IMR-90 (cell line): ENCODE data around the gene VPS35L.

Source experiments
- BHLHE40 ChIP-seq: fragments of 150-350 bp; IDR thresholded peaks from 2 replicates; pipeline ENCODE4 v1.6.1; 2016; ENCODE audit warnings: mild to moderate bottlenecking, low read depth, low read length
- CTCF ChIP-seq: conservative IDR thresholded peaks from 2 replicates; pipeline ENCODE4 v1.5.1; 2012; ENCODE audit warnings: mild to moderate bottlenecking, low read depth, low read length, improper control_type of control experiment
- ELK1 ChIP-seq: fragments of 150-350 bp; IDR thresholded peaks from 2 replicates; pipeline ENCODE4 v1.6.1; 2016; ENCODE audit warnings: low read depth, mild to moderate bottlenecking, low read length, moderate library complexity, borderline replicate concordance
- FOS ChIP-seq: fragments of 150-350 bp; IDR thresholded peaks from 2 replicates; pipeline ENCODE4 v1.6.1; 2016; ENCODE audit warnings: low read depth, low read length
- MAZ ChIP-seq: IDR thresholded peaks from 2 replicates; pipeline ENCODE4 v1.6.1; 2012; ENCODE audit warnings: low read depth, mild to moderate bottlenecking, low read length, improper control_type of control experiment, moderate library complexity, borderline replicate concordance
- POLR2A ChIP-seq: IDR thresholded peaks from 2 replicates; pipeline ENCODE4 v1.6.1; 2012; ENCODE audit warnings: mild to moderate bottlenecking, low read depth, low read length
- RCOR1 ChIP-seq: IDR thresholded peaks from 2 replicates; pipeline ENCODE4 v1.6.1; 2012; ENCODE audit warnings: mild to moderate bottlenecking, low read length, improper control_type of control experiment; ENCODE audit not compliant: insufficient replicate concordance
- USF2 ChIP-seq: fragments of 150-350 bp; IDR thresholded peaks from 2 replicates; pipeline ENCODE4 v1.6.1; 2017; ENCODE audit warnings: mild to moderate bottlenecking, antibody characterized with exemption, low read length, low read depth

GRCh38 chr16:19718624-19718965 lies 163.1 kb downstream of the VPS35L start:
- TF ChIP-seq CTCF (no peak), ELK1 (no peak), USF2 (no peak), FOS (no peak), POLR2A (no peak), RCOR1 (no peak), BHLHE40 (no peak), MAZ (no peak)
